Measurements from ENCODE around the gene CCDC9. TPM values are rescaled to one million over a fixed set of nuclear protein-coding genes. Genes with fewer than 3 reads are reported as not detected.

The CCDC9 gene
- total RNA-seq, 4 donors from 2014 or later: 20.9 to 27.5 (median 22.4) TPM

DNA sequence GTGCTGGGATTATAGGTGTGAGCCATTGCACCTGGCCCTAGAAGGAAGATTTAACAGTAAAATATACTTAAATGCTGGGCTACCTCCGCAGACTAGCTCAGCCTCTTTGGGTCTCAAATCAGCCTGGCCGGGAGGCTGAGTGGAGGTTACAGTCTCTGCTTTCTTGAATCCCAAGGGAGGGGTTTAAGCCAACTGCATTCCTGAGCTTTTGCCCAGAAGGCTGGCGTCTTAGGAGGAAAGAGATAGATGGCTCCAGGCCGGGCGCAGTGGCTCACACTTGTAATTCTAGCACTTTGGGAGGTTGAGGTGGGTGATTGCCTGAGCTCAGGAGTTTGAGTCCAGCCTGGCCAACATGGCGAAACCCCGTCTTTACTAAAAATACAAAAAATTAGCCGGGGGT, 52.7 kb downstream of the CCDC9 start:
- H3K27ac ChIP-seq: no peak overlapping the region
- no peak overlapping the region for H3K4me3 ChIP-seq
- intact Hi-C loops (cut with DNase I; ENCODE audit: low total_unique reads): no loop called here
- no peaks in the 10 kb centered on the region for H3K36me3 ChIP-seq
- WGBS, 2 donors (ENCODE audit: low coverage in 1 of 2): 70% methylated on average over 8 of the region's 8 CpGs; no CpG with 5 or more reads in 1 of the 2 donors
- no peak for TF ChIP-seq EP300 (IDR thresholded peaks at IDR 0.05; ENCODE audit: low read depth)
- TF ChIP-seq POLR2AphosphoS5 (IDR thresholded peaks at IDR 0.05): no peak
- TF ChIP-seq, protein P1, sequence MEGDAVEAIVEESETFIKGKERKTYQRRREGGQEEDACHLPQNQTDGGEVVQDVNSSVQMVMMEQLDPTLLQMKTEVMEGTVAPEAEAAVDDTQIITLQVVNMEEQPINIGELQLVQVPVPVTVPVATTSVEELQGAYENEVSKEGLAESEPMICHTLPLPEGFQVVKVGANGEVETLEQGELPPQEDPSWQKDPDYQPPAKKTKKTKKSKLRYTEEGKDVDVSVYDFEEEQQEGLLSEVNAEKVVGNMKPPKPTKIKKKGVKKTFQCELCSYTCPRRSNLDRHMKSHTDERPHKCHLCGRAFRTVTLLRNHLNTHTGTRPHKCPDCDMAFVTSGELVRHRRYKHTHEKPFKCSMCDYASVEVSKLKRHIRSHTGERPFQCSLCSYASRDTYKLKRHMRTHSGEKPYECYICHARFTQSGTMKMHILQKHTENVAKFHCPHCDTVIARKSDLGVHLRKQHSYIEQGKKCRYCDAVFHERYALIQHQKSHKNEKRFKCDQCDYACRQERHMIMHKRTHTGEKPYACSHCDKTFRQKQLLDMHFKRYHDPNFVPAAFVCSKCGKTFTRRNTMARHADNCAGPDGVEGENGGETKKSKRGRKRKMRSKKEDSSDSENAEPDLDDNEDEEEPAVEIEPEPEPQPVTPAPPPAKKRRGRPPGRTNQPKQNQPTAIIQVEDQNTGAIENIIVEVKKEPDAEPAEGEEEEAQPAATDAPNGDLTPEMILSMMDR (IDR thresholded peaks at IDR 0.05): no peak
- TF ChIP-seq POLR2A (IDR thresholded peaks at IDR 0.05): no peak
- in situ Hi-C loops (cut with MboI; ENCODE audit: low pct_ligation_motif_present in 1 of 4, low pct_unique_long_range_greater_than_20kb in 1 of 4, low sequenced_read_pairs in 3 of 4): loop anchor here in 1 of 4 donors (25.0 kb wide), 1 partner anchor 403 kb away; the partner anchor contains the start of gene EHD2
- H3K4me1 ChIP-seq: peaks cover 0 to 6% (median 0%) of the 10 kb centered on the region in 4 donors
- no peak for DNase-seq
- H3K9me3 ChIP-seq: no peaks in the 10 kb centered on the region
- H3K27me3 ChIP-seq: peaks cover 9% of the 10 kb centered on the region

GRCh38 chr19:47309608-47310007, 53.3 kb downstream of the CCDC9 start, which contains the start of gene C5AR1:
TSS of gene C5AR1 (plus strand) at chr19:47309861. CDS start at chr19:47309896, 35 bp downstream.
- Histone ChIP-seq H3K9me3 (no peaks in the 10 kb centered on the region), H3K4me3 (peak within 1 kb of the TSS in 1 of 4 donors; percentile 14), H3K27ac (peak within 1 kb of the TSS; percentile 18 to 45 (median 22)), H3K4me1 (peaks cover 0 to 6% (median 0%) of the 10 kb centered on the region in 4 donors), H3K27me3 (peaks cover 9% of the 10 kb centered on the region), H3K36me3 (no peaks in the 10 kb centered on the region)
- TF ChIP-seq, protein P1 (IDR thresholded peaks at IDR 0.05): no peak
- TF ChIP-seq POLR2AphosphoS5 (IDR thresholded peaks at IDR 0.05): peak in 2 of 3 donors; percentile 41 to 43
- TF ChIP-seq EP300 (IDR thresholded peaks at IDR 0.05; ENCODE audit: low read depth): no peak
- in situ Hi-C loops (cut with MboI; ENCODE audit: low pct_ligation_motif_present in 1 of 4, low pct_unique_long_range_greater_than_20kb in 1 of 4, low sequenced_read_pairs in 3 of 4): loop anchor here in 1 of 4 donors (25.0 kb wide), 1 partner anchor 403 kb away; the partner anchor contains the start of gene EHD2
- WGBS, 2 donors (ENCODE audit: low coverage in 1 of 2): 16 to 34% methylated on average over 5 to 12 of the region's 12 CpGs
- DNase-seq: peak; percentile 29
- intact Hi-C loops (cut with DNase I; ENCODE audit: low total_unique reads): loop anchor here (10.0 kb wide), 1 partner anchor 75 kb away; no protein-coding TSS in a partner anchor

DNA sequence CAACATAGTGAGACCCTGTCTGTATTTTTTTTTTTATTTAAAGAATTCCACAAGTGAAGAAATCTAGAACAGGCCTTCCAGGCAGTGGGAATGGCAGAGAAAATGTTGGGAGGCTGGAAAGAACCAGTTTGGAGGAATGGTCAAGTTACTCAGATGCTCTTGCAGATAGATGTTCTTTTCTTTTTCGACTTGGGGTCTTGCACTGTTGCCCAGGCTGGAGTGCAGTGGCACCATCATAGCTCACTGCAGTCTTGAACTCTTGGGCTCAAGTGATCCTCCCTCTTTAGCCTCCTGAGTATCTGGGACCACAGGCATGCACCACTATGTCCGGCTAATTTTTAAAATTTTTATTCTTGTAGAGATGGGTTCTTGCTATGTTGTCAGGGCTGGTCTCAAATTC, 54.0 kb downstream of the CCDC9 start:
- 83 to 87% methylated on average over 1 to 2 of the region's 2 CpGs for WGBS, 2 donors (ENCODE audit: low coverage in 1 of 2)
- intact Hi-C loops (cut with DNase I; ENCODE audit: low total_unique reads): loop anchor here (10.0 kb wide), 1 partner anchor 74 kb away; no protein-coding TSS in a partner anchor
- Histone ChIP-seq H3K27ac (peak overlapping the region; percentile 18 to 45 (median 22)), H3K36me3 (no peaks in the 10 kb centered on the region), H3K27me3 (peaks cover 9% of the 10 kb centered on the region), H3K4me1 (peaks cover 0 to 3% (median 0%) of the 10 kb centered on the region in 4 donors), H3K9me3 (no peaks in the 10 kb centered on the region), H3K4me3 (peak overlapping the region in 1 of 4 donors; percentile 14)
- no peak for DNase-seq
- in situ Hi-C loops (cut with MboI; ENCODE audit: low pct_ligation_motif_present in 1 of 4, low pct_unique_long_range_greater_than_20kb in 1 of 4, low sequenced_read_pairs in 3 of 4): loop anchor here in 1 of 4 donors (25.0 kb wide), 1 partner anchor 402 kb away; the partner anchor contains the start of gene EHD2
- TF ChIP-seq POLR2A (IDR thresholded peaks at IDR 0.05) (no peak), EP300 (IDR thresholded peaks at IDR 0.05; ENCODE audit: low read depth) (no peak), POLR2AphosphoS5 (IDR thresholded peaks at IDR 0.05) (no peak)
- TF ChIP-seq, protein P1 (IDR thresholded peaks at IDR 0.05): no peak

DNA sequence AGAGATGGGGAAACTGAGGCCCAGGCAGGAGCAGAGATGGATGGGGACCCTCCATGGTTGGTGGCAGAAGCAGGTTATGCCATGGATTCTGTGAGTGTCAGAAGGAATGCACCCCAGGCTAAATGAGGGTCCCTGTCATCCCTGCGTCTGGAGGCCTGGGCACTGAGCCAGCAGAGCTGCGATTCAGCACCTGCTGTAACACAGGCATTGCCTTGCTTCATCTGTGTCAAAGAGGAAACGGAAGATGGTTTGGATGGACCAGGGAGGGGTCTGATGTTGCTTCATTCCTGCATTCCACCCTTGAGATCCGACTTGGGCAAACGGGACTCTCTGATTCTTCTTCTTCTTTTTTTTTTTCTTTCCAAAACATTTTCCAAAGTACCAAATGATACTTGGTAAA, 54.5 kb downstream of the CCDC9 start:
- Histone ChIP-seq H3K36me3 (no peaks in the 10 kb centered on the region), H3K4me1 (no peaks in the 10 kb centered on the region), H3K27me3 (peaks cover 9% of the 10 kb centered on the region), H3K27ac (peak overlapping the region in 2 of 4 donors; percentile 9 to 21), H3K4me3 (peak overlapping the region in 1 of 4 donors; percentile 14), H3K9me3 (no peaks in the 10 kb centered on the region)
- intact Hi-C loops (cut with DNase I; ENCODE audit: low total_unique reads): loop anchor here (10.0 kb wide), 1 partner anchor 74 kb away; no protein-coding TSS in a partner anchor
- TF ChIP-seq, protein P1 (IDR thresholded peaks at IDR 0.05): no peak
- no peak for TF ChIP-seq EP300 (IDR thresholded peaks at IDR 0.05; ENCODE audit: low read depth)
- no peak for DNase-seq
- WGBS, 2 donors (ENCODE audit: low coverage in 1 of 2): 7% methylated on average over 5 of the region's 5 CpGs; no CpG with 5 or more reads in 1 of the 2 donors
- in situ Hi-C loops (cut with MboI; ENCODE audit: low pct_ligation_motif_present in 1 of 4, low pct_unique_long_range_greater_than_20kb in 1 of 4, low sequenced_read_pairs in 3 of 4): loop anchor here in 1 of 4 donors (25.0 kb wide), 1 partner anchor 401 kb away; the partner anchor contains the start of gene EHD2

Data from transverse colon (tissue), 4 donors.